ENCODE results near the gene API5. TPM values are rescaled to one million over a fixed set of nuclear protein-coding genes. Genes with fewer than 3 reads are reported as not detected.

Gene API5
- polyA plus RNA-seq, 4 donors, result 43.8 to 95.7 (median 48.2) TPM

DNA sequence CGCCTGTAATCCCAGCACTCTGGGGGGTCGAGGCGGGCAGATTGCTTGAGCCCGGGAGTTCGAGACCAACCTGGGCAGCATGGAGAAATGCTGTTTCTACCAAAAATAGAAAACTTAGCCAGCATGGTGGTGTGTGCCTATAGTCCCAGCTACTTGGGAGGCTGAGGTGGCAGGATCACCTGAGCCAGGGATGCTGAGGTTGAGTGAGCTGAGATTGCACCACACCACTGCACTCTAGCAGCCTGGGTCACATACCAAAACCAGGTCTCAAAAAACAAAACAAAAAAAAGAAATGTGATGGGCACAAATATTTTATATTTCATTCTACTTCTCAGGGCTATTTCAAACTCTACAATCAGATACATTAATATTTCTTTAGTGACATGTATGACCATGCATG lies 72.6 kb downstream of the API5 start:
- Histone ChIP-seq H3K27me3 (ENCODE audit: control insufficient read depth in 3 of 3, insufficient read depth in 3 of 3, low read length in 3 of 3) (no peaks in the 10 kb centered on the region), H3K4me1 (ENCODE audit: control insufficient read depth in 3 of 3, insufficient read depth in 2 of 3, low read depth in 1 of 3, low read length in 2 of 3) (no peaks in the 10 kb centered on the region), H3K36me3 (ENCODE audit: control insufficient read depth in 3 of 3, insufficient read depth in 2 of 3, low read depth in 1 of 3, low read length in 3 of 3) (peaks cover 0 to 25% (median 2%) of the 10 kb centered on the region in 3 donors), H3K9me3 (ENCODE audit: control insufficient read depth in 2 of 2, insufficient read depth in 1 of 2, low read depth in 1 of 2, low read length in 1 of 2) (no peaks in the 10 kb centered on the region), H3K4me3 (ENCODE audit: low read depth in 1 of 3, low read length in 3 of 3) (no peak overlapping the region), H3K27ac (ENCODE audit: low read depth in 1 of 3, low read length in 2 of 3) (no peak overlapping the region)
- DNase-seq, result no peak
- 88 to 98% (median 97%) methylated on average over 5 of the region's 5 CpGs for WGBS, 3 donors
- no peak for FAIRE-seq

DNA sequence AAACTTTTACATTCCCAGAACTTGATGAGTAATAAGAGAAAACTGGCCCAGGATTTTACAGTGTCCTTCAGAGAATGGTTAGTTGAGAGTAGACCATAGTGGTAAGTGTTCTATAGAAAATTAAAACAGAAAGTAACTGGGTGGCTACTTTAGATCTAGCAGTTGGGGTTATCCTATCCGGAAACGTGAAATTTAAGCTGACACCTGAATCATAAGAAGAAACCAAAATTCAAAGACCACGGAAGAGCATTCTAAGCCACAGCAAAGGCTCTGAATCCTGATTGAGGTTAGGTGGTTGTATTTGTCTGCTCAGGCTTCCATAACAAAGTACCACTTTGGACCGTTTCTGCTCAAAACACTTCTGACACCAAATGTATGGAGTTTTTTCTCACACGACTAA lies 80.9 kb downstream of the API5 start:
- Histone ChIP-seq H3K36me3 (ENCODE audit: control insufficient read depth in 3 of 3, insufficient read depth in 2 of 3, low read depth in 1 of 3, low read length in 3 of 3) (peaks cover 3 to 27% (median 4%) of the 10 kb centered on the region in 3 donors), H3K27me3 (ENCODE audit: control insufficient read depth in 3 of 3, insufficient read depth in 3 of 3, low read length in 3 of 3) (no peaks in the 10 kb centered on the region), H3K27ac (ENCODE audit: low read depth in 1 of 3, low read length in 2 of 3) (no peak overlapping the region), H3K4me1 (ENCODE audit: control insufficient read depth in 3 of 3, insufficient read depth in 2 of 3, low read depth in 1 of 3, low read length in 2 of 3) (no peaks in the 10 kb centered on the region), H3K9me3 (ENCODE audit: control insufficient read depth in 2 of 2, insufficient read depth in 1 of 2, low read depth in 1 of 2, low read length in 1 of 2) (no peaks in the 10 kb centered on the region), H3K4me3 (ENCODE audit: low read depth in 1 of 3, low read length in 3 of 3) (no peak overlapping the region)
- FAIRE-seq, result no peak
- WGBS, 3 donors, result 69 to 91% (median 89%) methylated on average over 5 of the region's 5 CpGs
- no peak for DNase-seq

GRCh38 chr11:43393765-43394355 lies 82.1 kb downstream of the API5 start:
- 55 to 63% (median 56%) methylated on average over 2 of the region's 2 CpGs for WGBS, 3 donors
- Histone ChIP-seq H3K4me3 (ENCODE audit: low read depth in 1 of 3, low read length in 3 of 3) (no peak overlapping the region), H3K4me1 (ENCODE audit: control insufficient read depth in 3 of 3, insufficient read depth in 2 of 3, low read depth in 1 of 3, low read length in 2 of 3) (no peaks in the 10 kb centered on the region), H3K27ac (ENCODE audit: low read depth in 1 of 3, low read length in 2 of 3) (no peak overlapping the region), H3K36me3 (ENCODE audit: control insufficient read depth in 3 of 3, insufficient read depth in 2 of 3, low read depth in 1 of 3, low read length in 3 of 3) (peaks cover 3 to 25% (median 4%) of the 10 kb centered on the region in 3 donors), H3K9me3 (ENCODE audit: control insufficient read depth in 2 of 2, insufficient read depth in 1 of 2, low read depth in 1 of 2, low read length in 1 of 2) (no peaks in the 10 kb centered on the region), H3K27me3 (ENCODE audit: control insufficient read depth in 3 of 3, insufficient read depth in 3 of 3, low read length in 3 of 3) (no peaks in the 10 kb centered on the region)
- DNase-seq (peak; percentile 18 to 89), FAIRE-seq (no peak)

Other genes starting within 250 kb of the API5 start
- 100 to 1,000 TPM in 1 of 4 donors, 10 to 100 TPM in 3; 22.2 to 147 (median 36.6) TPM for gene TTC17, start 46.9 kb downstream of the API5 start, polyA plus RNA-seq